Mesothelial cell of epicardium (in vitro differentiated cells): ENCODE data around the gene P2RX2. TPM values are rescaled to one million over a fixed set of nuclear protein-coding genes. Genes with fewer than 3 reads are reported as not detected.

ENCODE experiments used
- DNase-seq, 2 experiments: peaks; one replicate each; pipeline ENCODE4 v3.0.0; 2021; ENCODE audit warnings: low spot score in 2 of 2; ENCODE audit not compliant: unreplicated experiment in 2 of 2
- H3K27ac Mint-ChIP-seq: 2 replicates; pipeline ENCODE4 v1.8.0; 2021; ENCODE audit warnings: mixed read lengths
- H3K27me3 Mint-ChIP-seq: 2 replicates; pipeline ENCODE4 v1.8.0; 2021; ENCODE audit warnings: low read depth, mixed read lengths
- H3K36me3 Mint-ChIP-seq: 2 replicates; pipeline ENCODE4 v1.8.0; 2021; ENCODE audit warnings: mixed read lengths
- H3K4me1 Mint-ChIP-seq: 2 replicates; pipeline ENCODE4 v1.8.0; 2021; ENCODE audit warnings: mixed read lengths
- H3K4me3 Mint-ChIP-seq: 2 replicates; pipeline ENCODE4 v1.8.0; 2021; ENCODE audit warnings: mild to moderate bottlenecking, moderate library complexity, mixed read lengths
- H3K9me3 Mint-ChIP-seq: 2 replicates; pipeline ENCODE4 v1.8.0; 2021; ENCODE audit warnings: mixed read lengths
- CTCF ChIP-seq: fragments of 200-600 bp; sonication (generic); IDR thresholded peaks from one replicate; pipeline ENCODE4 v1.5.0; 2021; ENCODE audit warnings: antibody characterized with exemption; ENCODE audit not compliant: unreplicated experiment
- microRNA-seq: library from miRNA; unstranded; fragments of <30 nt; microRNA quantifications from one replicate; pipeline ENCODE4 v1.2.0, GENCODE V29; 2021; ENCODE audit warnings: inconsistent platforms, mixed read lengths
- total RNA-seq: library from RNA; stranded (reverse); gene quantifications from 3 replicates; pipeline ENCODE4 v1.2.1, GENCODE V29; 2021

The P2RX2 gene
- total RNA-seq, 1 donor from 2014 or later: 7.3 TPM

GRCh38 chr12:132668191-132669088, 49.9 kb downstream of the P2RX2 start:
- Mint-ChIP-seq H3K27ac (no peak overlapping the region), H3K9me3 (no peaks in the 10 kb centered on the region), H3K4me3 (no peak overlapping the region), H3K36me3 (peaks cover 51% of the 10 kb centered on the region), H3K4me1 (no peaks in the 10 kb centered on the region), H3K27me3 (no peaks in the 10 kb centered on the region)
- DNase-seq: no peak
- no peak for TF ChIP-seq CTCF

GRCh38 chr12:132669166-132669879, 50.7 kb downstream of the P2RX2 start:
- H3K4me3 Mint-ChIP-seq: no peak overlapping the region
- H3K27me3 Mint-ChIP-seq: no peaks in the 10 kb centered on the region
- no peak overlapping the region for H3K27ac Mint-ChIP-seq
- H3K36me3 Mint-ChIP-seq: peaks cover 49% of the 10 kb centered on the region
- no peaks in the 10 kb centered on the region for H3K9me3 Mint-ChIP-seq
- no peaks in the 10 kb centered on the region for H3K4me1 Mint-ChIP-seq
- TF ChIP-seq CTCF: no peak
- no peak for DNase-seq

Small RNA genes within 50 kb of the gene (microRNA-seq; reads per million reads assigned to microRNA genes)
- not detected for gene MIR6763

Other genes starting within 250 kb of the P2RX2 start
- gene FBRSL1, start 128.6 kb upstream of the P2RX2 start, total RNA-seq: 109 to 119 TPM (median 115 TPM) in 3 replicates
- gene LRCOL1, start 8.2 kb upstream of the P2RX2 start, total RNA-seq: not detected in 3 replicates
- gene POLE, start 68.6 kb downstream of the P2RX2 start, total RNA-seq: 114 to 124 TPM (median 122 TPM) in 3 replicates
- 23.6 to 25.2 TPM (median 25.0 TPM) in 3 replicates for gene PXMP2, start 68.8 kb downstream of the P2RX2 start, total RNA-seq
- 23.5 to 26.6 TPM (median 24.5 TPM) in 3 replicates for gene PGAM5, start 92.1 kb downstream of the P2RX2 start, total RNA-seq
- 89.8 to 98.9 TPM (median 93.8 TPM) in 3 replicates for gene ANKLE2, start 143.1 kb downstream of the P2RX2 start, total RNA-seq
- 62.0 to 63.8 TPM (median 62.2 TPM) in 3 replicates for gene GOLGA3, start 210.1 kb downstream of the P2RX2 start, total RNA-seq